ENCODE data around the gene SH3RF2. TPM values are rescaled to one million over a fixed set of nuclear protein-coding genes. Genes with fewer than 3 reads are reported as not detected.
"Not testable (repeated sequence)": the region's sequence is repeated elsewhere in the genome, so short reads cannot be mapped to it uniquely, and the experiment has no call there.

SH3RF2 gene
- total and polyA plus RNA-seq, 4 donors = 1.0 to 10.5 (median 4.9) TPM

- 98% methylated on average over 2 of the region's 2 CpGs for WGBS
- no peaks in the 10 kb centered on the region for H3K4me1 ChIP-seq (ENCODE audit: control insufficient read depth in 4 of 4, insufficient read depth in 4 of 4, low read length in 3 of 4)
- no peak within 1 kb of the TSS for H3K4me3 ChIP-seq (ENCODE audit: low read depth in 1 of 3, low read length in 3 of 3)
- H3K27me3 ChIP-seq (ENCODE audit: control insufficient read depth in 4 of 4, insufficient read depth in 4 of 4, low read length in 3 of 4) = no peaks in the 10 kb centered on the region
- TF ChIP-seq JUND (IDR thresholded peaks at IDR 0.05) = no peak
- no peak for TF ChIP-seq ATF3 (IDR thresholded peaks at IDR 0.05)
- no peak within 1 kb of the TSS for H3K27ac ChIP-seq (ENCODE audit: low read depth in 1 of 2, low read length in 2 of 2)
- H3K9ac ChIP-seq (ENCODE audit: low read depth in 1 of 2, low read length in 2 of 2) = no peak within 1 kb of the TSS
- no peak for DNase-seq (ENCODE audit: low spot score)
- H3K36me3 ChIP-seq (ENCODE audit: control insufficient read depth in 4 of 4, insufficient read depth in 3 of 4, low read depth in 1 of 4, low read length in 3 of 4) = peaks cover 0 to 4% (median 3%) of the 10 kb centered on the region in 4 donors
- H3K9me3 ChIP-seq (ENCODE audit: control insufficient read depth in 4 of 4, low read length in 3 of 4) = no peaks in the 10 kb centered on the region
Measured at GRCh38 chr5:146105477-146105876, 169.1 kb downstream of the SH3RF2 start, which contains the start of gene PLAC8L1. Gene PLAC8L1, minus strand, starts transcription at chr5:146105577. Its CDS starts 1,266 bp downstream, at chr5:146104311.

GRCh38 chr5:146107901-146108300 is 171.5 kb downstream of the SH3RF2 start:
- WGBS = 58% methylated on average over 1 of the region's 1 CpG
- H3K36me3 ChIP-seq (ENCODE audit: control insufficient read depth in 4 of 4, insufficient read depth in 3 of 4, low read depth in 1 of 4, low read length in 3 of 4) = peaks cover 2 to 7% (median 4%) of the 10 kb centered on the region in 4 donors
- no peak overlapping the region for H3K9ac ChIP-seq (ENCODE audit: low read depth in 1 of 2, low read length in 2 of 2)
- H3K27ac ChIP-seq (ENCODE audit: low read depth in 1 of 2, low read length in 2 of 2) = no peak overlapping the region
- no peak for TF ChIP-seq NR2F2 (IDR thresholded peaks at IDR 0.05)
- TF ChIP-seq YY1 (IDR thresholded peaks at IDR 0.05) = no peak
- no peak for TF ChIP-seq RAD21 (IDR thresholded peaks at IDR 0.05)
- no peak for TF ChIP-seq FOXA2 (IDR thresholded peaks at IDR 0.05)
- no peak for TF ChIP-seq MAX (IDR thresholded peaks at IDR 0.05)
- no peak for TF ChIP-seq ZBTB33 (IDR thresholded peaks at IDR 0.05)
- TF ChIP-seq EGR1 (IDR thresholded peaks at IDR 0.05; ENCODE audit: low read depth in 2 of 2) = no peak
- TF ChIP-seq TAF1 (conservative IDR thresholded peaks at IDR 0.05) = no peak
- TF ChIP-seq ATF3 (IDR thresholded peaks at IDR 0.05) = no peak
- no peak for TF ChIP-seq GABPA (IDR thresholded peaks at IDR 0.05 in 1 of 2, conservative IDR thresholded peaks at IDR 0.05 in 1 of 2)
- TF ChIP-seq HNF4A (conservative IDR thresholded peaks at IDR 0.05) = no peak
- no peak for TF ChIP-seq RXRA (IDR thresholded peaks at IDR 0.05)
- TF ChIP-seq HNF4G (IDR thresholded peaks at IDR 0.05) = no peak
- no peak for TF ChIP-seq CTCF (IDR thresholded peaks at IDR 0.05; ENCODE audit: low read depth, low read length, missing input control)
- TF ChIP-seq FOXA1 (IDR thresholded peaks at IDR 0.05) = no peak
- TF ChIP-seq SP1 (IDR thresholded peaks at IDR 0.05) = no peak
- no peak for TF ChIP-seq REST (IDR thresholded peaks at IDR 0.05)
- H3K27me3 ChIP-seq (ENCODE audit: control insufficient read depth in 4 of 4, insufficient read depth in 4 of 4, low read length in 3 of 4) = no peaks in the 10 kb centered on the region
- DNase-seq (ENCODE audit: low spot score) = no peak
- no peaks in the 10 kb centered on the region for H3K9me3 ChIP-seq (ENCODE audit: control insufficient read depth in 4 of 4, low read length in 3 of 4)
- H3K4me1 ChIP-seq (ENCODE audit: control insufficient read depth in 4 of 4, insufficient read depth in 4 of 4, low read length in 3 of 4) = no peaks in the 10 kb centered on the region
- H3K4me3 ChIP-seq (ENCODE audit: low read depth in 1 of 3, low read length in 3 of 3) = no peak overlapping the region

GRCh38 chr5:146108870-146109269 is 172.5 kb downstream of the SH3RF2 start:
- H3K36me3 ChIP-seq (ENCODE audit: control insufficient read depth in 4 of 4, insufficient read depth in 3 of 4, low read depth in 1 of 4, low read length in 3 of 4) = peaks cover 4 to 14% (median 6%) of the 10 kb centered on the region in 4 donors
- 94% methylated on average over 2 of the region's 2 CpGs for WGBS
- not testable (repeated sequence) for H3K27me3 ChIP-seq (ENCODE audit: control insufficient read depth in 4 of 4, insufficient read depth in 4 of 4, low read length in 3 of 4); DNase-seq (ENCODE audit: low spot score); H3K4me1 ChIP-seq (ENCODE audit: control insufficient read depth in 4 of 4, insufficient read depth in 4 of 4, low read length in 3 of 4); H3K9ac ChIP-seq (ENCODE audit: low read depth in 1 of 2, low read length in 2 of 2); H3K4me3 ChIP-seq (ENCODE audit: low read depth in 1 of 3, low read length in 3 of 3); H3K9me3 ChIP-seq (ENCODE audit: control insufficient read depth in 4 of 4, low read length in 3 of 4); H3K27ac ChIP-seq (ENCODE audit: low read depth in 1 of 2, low read length in 2 of 2)

Measured in liver (tissue), 9 donors.